ENCODE results near the gene FBXL20.

The FBXL20 gene

GRCh38 chr17:39236450-39236927 is 164.9 kb downstream of the FBXL20 start:
- Histone ChIP-seq H3K4me1 (ENCODE audit: insufficient read depth, low read length, poor library complexity, severe bottlenecking) (peaks cover 28% of the 10 kb centered on the region), H3K9me3 (ENCODE audit: insufficient read depth, low read depth, low read length) (no peaks in the 10 kb centered on the region)

GRCh38 chr17:39235555-39236449 is 165.6 kb downstream of the FBXL20 start:
- H3K27me3 ChIP-seq (ENCODE audit: insufficient read depth, low read length, poor library complexity, severe bottlenecking) = no peaks in the 10 kb centered on the region
- peaks cover 31% of the 10 kb centered on the region for H3K4me1 ChIP-seq (ENCODE audit: insufficient read depth, low read length, poor library complexity, severe bottlenecking)
- H3K36me3 ChIP-seq (ENCODE audit: insufficient read depth, low read length) = no peaks in the 10 kb centered on the region
- no peaks in the 10 kb centered on the region for H3F3A ChIP-seq (ENCODE audit: low read depth)
- no peak overlapping the region for H3K4me3 ChIP-seq (ENCODE audit: low read length, poor library complexity, severe bottlenecking)
- TF ChIP-seq CTCF (conservative IDR thresholded peaks at IDR 0.05; ENCODE audit: low read length) = peak; percentile 99
- no peak for TF ChIP-seq EZH2phosphoT487 (IDR thresholded peaks at IDR 0.05; ENCODE audit: borderline replicate concordance)
- no peaks in the 10 kb centered on the region for H3K79me2 ChIP-seq (ENCODE audit: insufficient read depth, low read length)
- H3K4me2 ChIP-seq (ENCODE audit: low read depth, low read length, poor library complexity, severe bottlenecking) = no peak overlapping the region
- no peak overlapping the region for H2AFZ ChIP-seq (ENCODE audit: low read length)
- H3K9me3 ChIP-seq (ENCODE audit: insufficient read depth, low read depth, low read length) = no peaks in the 10 kb centered on the region
- no peaks in the 10 kb centered on the region for H4K20me1 ChIP-seq (ENCODE audit: insufficient read depth, low read length, poor library complexity, severe bottlenecking)
- no peak overlapping the region for H3K9ac ChIP-seq (ENCODE audit: low read depth, low read length, poor library complexity, severe bottlenecking)
- H3K9me2 ChIP-seq (replicated peaks; ENCODE audit: low read depth, low read length) = no peaks in the 10 kb centered on the region

More at GRCh38 chr17:39236450-39236927, 164.9 kb downstream of the FBXL20 start:
- H3K9me2 ChIP-seq (replicated peaks; ENCODE audit: low read depth, low read length) = no peaks in the 10 kb centered on the region
- H3F3A ChIP-seq (ENCODE audit: low read depth) = no peaks in the 10 kb centered on the region
- no peaks in the 10 kb centered on the region for H3K27me3 ChIP-seq (ENCODE audit: insufficient read depth, low read length, poor library complexity, severe bottlenecking)
- no peaks in the 10 kb centered on the region for H4K20me1 ChIP-seq (ENCODE audit: insufficient read depth, low read length, poor library complexity, severe bottlenecking)
- no peak for TF ChIP-seq CTCF (conservative IDR thresholded peaks at IDR 0.05; ENCODE audit: low read length)
- no peak for TF ChIP-seq EZH2phosphoT487 (IDR thresholded peaks at IDR 0.05; ENCODE audit: borderline replicate concordance)
- no peak overlapping the region for H3K4me3 ChIP-seq (ENCODE audit: low read length, poor library complexity, severe bottlenecking)
- no peaks in the 10 kb centered on the region for H3K79me2 ChIP-seq (ENCODE audit: insufficient read depth, low read length)
- H3K36me3 ChIP-seq (ENCODE audit: insufficient read depth, low read length) = no peaks in the 10 kb centered on the region
- no peak overlapping the region for H2AFZ ChIP-seq (ENCODE audit: low read length)
- no peak overlapping the region for H3K9ac ChIP-seq (ENCODE audit: low read depth, low read length, poor library complexity, severe bottlenecking)
- no peak overlapping the region for H3K4me2 ChIP-seq (ENCODE audit: low read depth, low read length, poor library complexity, severe bottlenecking)

GRCh38 chr17:39231591-39232551 is 169.6 kb downstream of the FBXL20 start:
- Histone ChIP-seq H4K20me1 (ENCODE audit: insufficient read depth, low read length, poor library complexity, severe bottlenecking) (no peaks in the 10 kb centered on the region), H3K4me3 (ENCODE audit: low read length, poor library complexity, severe bottlenecking) (peak overlapping the region; percentile 58), H3K27me3 (ENCODE audit: insufficient read depth, low read length, poor library complexity, severe bottlenecking) (no peaks in the 10 kb centered on the region), H3K36me3 (ENCODE audit: insufficient read depth, low read length) (no peaks in the 10 kb centered on the region), H3K4me2 (ENCODE audit: low read depth, low read length, poor library complexity, severe bottlenecking) (peak overlapping the region; percentile 74), H3K4me1 (ENCODE audit: insufficient read depth, low read length, poor library complexity, severe bottlenecking) (peaks cover 13% of the 10 kb centered on the region), H3K9ac (ENCODE audit: low read depth, low read length, poor library complexity, severe bottlenecking) (peak overlapping the region; percentile 41), H2AFZ (ENCODE audit: low read length) (peak overlapping the region; percentile 54; the same call in 1 of the 2 replicates), H3K9me2 (replicated peaks; ENCODE audit: low read depth, low read length) (no peaks in the 10 kb centered on the region), H3K9me3 (ENCODE audit: insufficient read depth, low read depth, low read length) (no peaks in the 10 kb centered on the region), H3F3A (ENCODE audit: low read depth) (no peaks in the 10 kb centered on the region), H3K79me2 (ENCODE audit: insufficient read depth, low read length) (no peaks in the 10 kb centered on the region)
- TF ChIP-seq CTCF (conservative IDR thresholded peaks at IDR 0.05; ENCODE audit: low read length) = peak; percentile 93
- no peak for TF ChIP-seq EZH2phosphoT487 (IDR thresholded peaks at IDR 0.05; ENCODE audit: borderline replicate concordance)

Measured in Loucy (cell line).